ENCODE results near the gene JSRP1. TPM values are rescaled to one million over a fixed set of nuclear protein-coding genes. Genes with fewer than 3 reads are reported as not detected.
"Not testable (repeated sequence)": the region's sequence is repeated elsewhere in the genome, so short reads cannot be mapped to it uniquely, and the experiment has no call there.

Gene JSRP1
- total and polyA plus RNA-seq, 7 donors = 0.36 to 1.6 (median 1.0) TPM; not detected in 4

DNA sequence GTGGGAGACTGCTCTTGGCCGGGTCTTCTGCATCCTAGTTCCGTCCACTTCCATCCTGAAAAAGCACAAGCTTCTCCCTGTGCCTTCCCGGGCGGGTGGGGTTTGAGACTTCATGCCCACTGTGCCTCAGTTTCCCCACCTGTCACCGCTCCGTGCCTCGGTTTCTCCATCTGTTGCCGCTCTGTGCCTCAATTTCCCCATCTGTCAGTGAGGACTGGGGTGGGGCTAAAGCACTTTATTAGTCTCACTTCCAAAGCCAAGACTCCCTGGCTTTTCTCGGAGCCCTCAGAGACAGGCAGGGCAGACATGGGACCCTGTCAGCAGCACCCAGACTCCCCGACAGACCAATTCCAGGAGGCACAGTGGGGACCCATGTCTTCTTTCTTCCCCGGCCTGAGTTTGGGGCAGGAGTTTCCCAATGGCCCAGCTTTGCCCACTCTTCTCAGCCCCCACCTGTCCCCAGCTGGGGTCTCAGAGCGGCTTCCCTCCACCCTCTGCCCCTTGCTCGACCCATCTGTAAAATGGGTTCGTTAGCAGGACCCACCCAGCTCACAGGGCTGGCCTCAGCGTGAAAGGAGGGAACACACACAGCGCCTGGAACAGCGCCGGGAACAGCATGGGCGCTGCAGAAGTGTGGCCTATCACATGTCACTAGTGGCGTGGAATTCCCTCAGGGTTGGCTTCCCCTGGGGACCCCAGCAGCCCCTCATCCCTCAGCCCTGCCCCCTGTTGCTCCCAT lies 30.4 kb upstream of the JSRP1 start:
- H3K9me3 ChIP-seq = no peaks in the 10 kb centered on the region
- H3K27me3 ChIP-seq = peaks cover 26 to 38% (median 32%) of the 10 kb centered on the region in 3 donors
- H3K36me3 ChIP-seq = no peaks in the 10 kb centered on the region
- no peak for DNase-seq
- peaks cover 0 to 36% (median 36%) of the 10 kb centered on the region in 4 donors for H3K4me1 ChIP-seq
- intact Hi-C loops (cut with DNase I) = no loop called here
- 78 to 89% methylated on average over 20 of the region's 20 CpGs for WGBS, 2 donors
- no peak overlapping the region for H3K27ac ChIP-seq
- H3K4me3 ChIP-seq = no peak overlapping the region
- TF ChIP-seq EP300 (IDR thresholded peaks at IDR 0.05) (no peak), POLR2AphosphoS5 (IDR thresholded peaks at IDR 0.05) (no peak), POLR2A (IDR thresholded peaks at IDR 0.05) (no peak)
- TF ChIP-seq, protein P1, sequence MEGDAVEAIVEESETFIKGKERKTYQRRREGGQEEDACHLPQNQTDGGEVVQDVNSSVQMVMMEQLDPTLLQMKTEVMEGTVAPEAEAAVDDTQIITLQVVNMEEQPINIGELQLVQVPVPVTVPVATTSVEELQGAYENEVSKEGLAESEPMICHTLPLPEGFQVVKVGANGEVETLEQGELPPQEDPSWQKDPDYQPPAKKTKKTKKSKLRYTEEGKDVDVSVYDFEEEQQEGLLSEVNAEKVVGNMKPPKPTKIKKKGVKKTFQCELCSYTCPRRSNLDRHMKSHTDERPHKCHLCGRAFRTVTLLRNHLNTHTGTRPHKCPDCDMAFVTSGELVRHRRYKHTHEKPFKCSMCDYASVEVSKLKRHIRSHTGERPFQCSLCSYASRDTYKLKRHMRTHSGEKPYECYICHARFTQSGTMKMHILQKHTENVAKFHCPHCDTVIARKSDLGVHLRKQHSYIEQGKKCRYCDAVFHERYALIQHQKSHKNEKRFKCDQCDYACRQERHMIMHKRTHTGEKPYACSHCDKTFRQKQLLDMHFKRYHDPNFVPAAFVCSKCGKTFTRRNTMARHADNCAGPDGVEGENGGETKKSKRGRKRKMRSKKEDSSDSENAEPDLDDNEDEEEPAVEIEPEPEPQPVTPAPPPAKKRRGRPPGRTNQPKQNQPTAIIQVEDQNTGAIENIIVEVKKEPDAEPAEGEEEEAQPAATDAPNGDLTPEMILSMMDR (IDR thresholded peaks at IDR 0.05) = no peak

GRCh38 chr19:2283835-2284507 lies 27.8 kb upstream of the JSRP1 start:
- H3K36me3 ChIP-seq = no peaks in the 10 kb centered on the region
- no peak for TF ChIP-seq POLR2A (IDR thresholded peaks at IDR 0.05)
- TF ChIP-seq, protein P1 (IDR thresholded peaks at IDR 0.05) = no peak
- TF ChIP-seq POLR2AphosphoS5 (IDR thresholded peaks at IDR 0.05) = no peak
- no peak for TF ChIP-seq EP300 (IDR thresholded peaks at IDR 0.05)
- no peak for DNase-seq
- WGBS, 2 donors = 88 to 95% methylated on average over 8 of the region's 8 CpGs
- H3K27me3 ChIP-seq = peaks cover 0 to 12% (median 6%) of the 10 kb centered on the region in 3 donors
- no peak overlapping the region for H3K27ac ChIP-seq
- H3K4me1 ChIP-seq = peaks cover 0 to 15% (median 12%) of the 10 kb centered on the region in 4 donors
- H3K4me3 ChIP-seq = no peak overlapping the region
- no peaks in the 10 kb centered on the region for H3K9me3 ChIP-seq
- intact Hi-C loops (cut with DNase I) = no loop called here

- WGBS, 2 donors = 54 to 79% methylated on average over 11 of the region's 11 CpGs
- intact Hi-C loops (cut with DNase I) = no loop called here
- TF ChIP-seq EP300 (IDR thresholded peaks at IDR 0.05) (no peak), POLR2A (IDR thresholded peaks at IDR 0.05) (no peak), POLR2AphosphoS5 (IDR thresholded peaks at IDR 0.05) (no peak)
- TF ChIP-seq, protein P1 (IDR thresholded peaks at IDR 0.05) = no peak
- Histone ChIP-seq H3K9me3 (no peaks in the 10 kb centered on the region), H3K36me3 (no peaks in the 10 kb centered on the region), H3K4me1 (peaks cover 0 to 15% (median 12%) of the 10 kb centered on the region in 4 donors), H3K4me3 (peak overlapping the region in 2 of 4 donors; percentile 39), H3K27me3 (peaks cover 0 to 5% (median 0%) of the 10 kb centered on the region in 3 donors), H3K27ac (no peak overlapping the region)
- DNase-seq = no peak
Observed at GRCh38 chr19:2282862-2283237, 26.6 kb upstream of the JSRP1 start.

GRCh38 chr19:2282062-2282861 lies 26.0 kb upstream of the JSRP1 start, which contains the start of gene PEAK3:
Gene PEAK3 (minus strand): TSS chr19:2282175. CDS start chr19:2280931, 1,244 bp downstream.
- peaks cover 0 to 5% (median 0%) of the 10 kb centered on the region in 3 donors for H3K27me3 ChIP-seq
- no peaks in the 10 kb centered on the region for H3K36me3 ChIP-seq
- H3K4me3 ChIP-seq = peak within 1 kb of the TSS in 3 of 4 donors; percentile 25 to 39 (median 39)
- TF ChIP-seq POLR2A (IDR thresholded peaks at IDR 0.05) (no peak), POLR2AphosphoS5 (IDR thresholded peaks at IDR 0.05) (peak in 3 of 4 donors; percentile 7 to 18 (median 13)), EP300 (IDR thresholded peaks at IDR 0.05) (no peak)
- peak within 1 kb of the TSS in 2 of 4 donors; percentile 33 to 40 for H3K27ac ChIP-seq
- intact Hi-C loops (cut with DNase I) = no loop called here
- peaks cover 0 to 15% (median 12%) of the 10 kb centered on the region in 4 donors for H3K4me1 ChIP-seq
- peak; percentile 89 for DNase-seq
- no peaks in the 10 kb centered on the region for H3K9me3 ChIP-seq
- 8 to 10% methylated on average over 41 of the region's 41 CpGs for WGBS, 2 donors

DNA sequence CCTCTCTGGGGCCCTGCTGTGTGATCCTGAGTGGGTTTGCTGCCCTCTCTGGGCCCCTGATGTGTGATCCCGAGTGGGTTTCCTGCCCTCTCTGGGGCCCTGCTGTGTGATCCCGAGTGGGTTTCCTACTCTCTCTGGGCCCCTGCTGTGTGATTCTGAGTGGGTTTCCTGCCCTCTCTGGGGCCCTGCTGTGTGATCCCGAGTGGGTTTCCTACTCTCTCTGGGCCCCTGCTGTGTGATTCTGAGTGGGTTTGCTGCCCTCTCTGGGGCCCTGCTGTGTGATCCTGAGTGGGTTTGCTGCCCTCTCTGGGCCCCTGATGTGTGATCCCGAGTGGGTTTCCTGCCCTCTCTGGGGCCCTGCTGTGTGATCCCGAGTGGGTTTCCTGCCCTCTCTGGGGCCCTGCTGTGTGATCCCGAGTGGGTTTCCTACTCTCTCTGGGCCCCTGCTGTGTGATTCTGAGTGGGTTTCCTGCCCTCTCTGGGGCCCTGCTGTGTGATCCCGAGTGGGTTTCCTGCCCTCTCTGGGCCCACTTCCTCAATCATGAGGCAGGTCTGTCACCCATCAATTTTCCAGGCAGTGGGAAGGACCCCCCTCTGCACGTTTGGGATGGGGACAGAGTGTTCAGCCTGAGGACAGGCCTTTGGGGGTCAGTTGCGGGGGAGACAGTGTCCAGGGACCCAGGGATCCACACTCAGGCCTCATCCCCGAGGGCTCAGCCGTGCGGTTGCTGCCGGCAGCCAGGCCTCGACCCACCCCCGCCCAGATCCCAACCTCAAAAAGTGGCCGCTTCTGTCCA lies 25.2 kb upstream of the JSRP1 start:
- DNase-seq; H3K27me3 ChIP-seq; intact Hi-C loops (cut with DNase I); H3K9me3 ChIP-seq; H3K36me3 ChIP-seq: not testable (repeated sequence)
- Histone ChIP-seq H3K4me1 (peaks cover 0 to 16% (median 13%) of the 10 kb centered on the region in 4 donors), H3K4me3 (peak overlapping the region in 3 of 4 donors; percentile 25 to 39 (median 39)), H3K27ac (peak overlapping the region in 2 of 4 donors; percentile 33 to 40)
- WGBS, 2 donors = 20 to 27% methylated on average over 16 of the region's 16 CpGs

Data from sigmoid colon (tissue), 7 donors.